ENCODE measurements around the gene PLD1. TPM values are rescaled to one million over a fixed set of nuclear protein-coding genes. Genes with fewer than 3 reads are reported as not detected.

PLD1 gene
- total RNA-seq, 2 experiments from 2014 or later: 0.22 to 1.0 TPM

DNA sequence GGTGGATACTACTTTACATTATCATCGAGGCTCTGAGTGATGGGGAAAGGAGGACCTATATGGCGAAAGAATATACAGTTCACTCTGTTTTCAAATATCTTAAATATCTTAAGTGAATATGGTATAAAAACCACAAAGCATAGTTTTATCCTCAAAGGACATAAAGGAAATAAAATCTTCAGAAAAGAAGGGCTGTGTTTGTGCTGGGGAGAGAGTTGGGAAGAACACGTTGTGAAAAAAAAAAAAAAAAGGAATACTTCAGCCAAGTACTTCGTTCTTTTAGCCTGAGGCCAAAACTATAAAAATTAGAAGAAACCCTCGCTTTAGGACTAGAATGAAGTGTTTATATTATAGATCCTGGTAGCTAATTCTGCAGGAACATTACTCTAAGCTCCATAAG, 22.7 kb upstream of the PLD1 start:
- Mint-ChIP-seq H3K27me3 (no peaks in the 10 kb centered on the region), H3K4me3 (no peak overlapping the region), H3K36me3 (ENCODE audit: low read depth) (no peaks in the 10 kb centered on the region), H3K4me1 (ENCODE audit: low read depth) (no peaks in the 10 kb centered on the region), H3K27ac (no peak overlapping the region), H3K9me3 (no peaks in the 10 kb centered on the region)
- no peak for DNase-seq
- POLR2A ChIA-PET: no interaction called here
- H3K27me3 ChIP-seq (ENCODE audit: control insufficient read depth in 1 of 2, insufficient read depth in 2 of 2, low read length in 2 of 2): peaks cover 0 to 4% of the 10 kb centered on the region in 2 experiments
- TF ChIP-seq, protein P1, sequence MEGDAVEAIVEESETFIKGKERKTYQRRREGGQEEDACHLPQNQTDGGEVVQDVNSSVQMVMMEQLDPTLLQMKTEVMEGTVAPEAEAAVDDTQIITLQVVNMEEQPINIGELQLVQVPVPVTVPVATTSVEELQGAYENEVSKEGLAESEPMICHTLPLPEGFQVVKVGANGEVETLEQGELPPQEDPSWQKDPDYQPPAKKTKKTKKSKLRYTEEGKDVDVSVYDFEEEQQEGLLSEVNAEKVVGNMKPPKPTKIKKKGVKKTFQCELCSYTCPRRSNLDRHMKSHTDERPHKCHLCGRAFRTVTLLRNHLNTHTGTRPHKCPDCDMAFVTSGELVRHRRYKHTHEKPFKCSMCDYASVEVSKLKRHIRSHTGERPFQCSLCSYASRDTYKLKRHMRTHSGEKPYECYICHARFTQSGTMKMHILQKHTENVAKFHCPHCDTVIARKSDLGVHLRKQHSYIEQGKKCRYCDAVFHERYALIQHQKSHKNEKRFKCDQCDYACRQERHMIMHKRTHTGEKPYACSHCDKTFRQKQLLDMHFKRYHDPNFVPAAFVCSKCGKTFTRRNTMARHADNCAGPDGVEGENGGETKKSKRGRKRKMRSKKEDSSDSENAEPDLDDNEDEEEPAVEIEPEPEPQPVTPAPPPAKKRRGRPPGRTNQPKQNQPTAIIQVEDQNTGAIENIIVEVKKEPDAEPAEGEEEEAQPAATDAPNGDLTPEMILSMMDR (IDR thresholded peaks at IDR 0.05): no peak
- CTCF ChIA-PET: no interaction called here
- peaks cover 4% of the 10 kb centered on the region for H3K4me1 ChIP-seq (ENCODE audit: insufficient read depth, low read length)
- no peak for ATAC-seq (ENCODE audit: poor library complexity)
- intact Hi-C loops (cut with DNase I, micrococcal nuclease): no loop called here
- H3K9me3 ChIP-seq (ENCODE audit: control insufficient read depth in 1 of 2, insufficient read depth in 1 of 2, low read length in 2 of 2): no peaks in the 10 kb centered on the region
- H3K4me3 ChIP-seq (ENCODE audit: low read length): no peak overlapping the region
- no peaks in the 10 kb centered on the region for H3K36me3 ChIP-seq (ENCODE audit: insufficient read depth, low read length)
- no peak overlapping the region for H3K27ac ChIP-seq (ENCODE audit: low read depth in 1 of 2, low read length in 2 of 2)

DNA sequence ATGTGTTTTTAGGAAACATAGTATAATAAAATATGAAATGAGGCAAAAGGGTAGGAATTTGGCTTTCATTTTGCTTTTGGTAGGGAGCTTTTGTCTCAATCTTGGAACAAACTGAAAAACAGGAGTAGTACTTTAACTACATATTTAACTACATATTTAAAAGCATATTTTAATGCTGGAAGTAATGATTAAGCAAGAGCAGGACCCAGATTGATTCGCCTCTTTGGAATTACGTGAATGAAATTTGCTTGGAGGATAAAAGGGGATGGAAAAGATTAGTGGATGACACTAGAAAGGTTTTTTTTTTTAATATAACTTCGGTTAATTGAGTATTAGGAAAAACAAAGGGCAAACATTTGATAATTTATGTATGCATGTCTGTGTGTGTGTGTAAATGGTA, 21.7 kb upstream of the PLD1 start:
- TF ChIP-seq, protein P1 (IDR thresholded peaks at IDR 0.05): no peak
- Mint-ChIP-seq H3K9me3 (no peaks in the 10 kb centered on the region), H3K36me3 (ENCODE audit: low read depth) (no peaks in the 10 kb centered on the region), H3K4me3 (no peak overlapping the region), H3K27ac (no peak overlapping the region), H3K27me3 (no peaks in the 10 kb centered on the region), H3K4me1 (ENCODE audit: low read depth) (no peaks in the 10 kb centered on the region)
- H3K27ac ChIP-seq (ENCODE audit: low read depth in 1 of 2, low read length in 2 of 2): no peak overlapping the region
- no peak for ATAC-seq (ENCODE audit: poor library complexity)
- intact Hi-C loops (cut with DNase I, micrococcal nuclease): no loop called here
- H3K27me3 ChIP-seq (ENCODE audit: control insufficient read depth in 1 of 2, insufficient read depth in 2 of 2, low read length in 2 of 2): peaks cover 0 to under 1% of the 10 kb centered on the region in 2 experiments
- no peaks in the 10 kb centered on the region for H3K9me3 ChIP-seq (ENCODE audit: control insufficient read depth in 1 of 2, insufficient read depth in 1 of 2, low read length in 2 of 2)
- H3K4me3 ChIP-seq (ENCODE audit: low read length): no peak overlapping the region
- POLR2A ChIA-PET: no interaction called here
- CTCF ChIA-PET: no interaction called here
- no peak for DNase-seq
- no peaks in the 10 kb centered on the region for H3K36me3 ChIP-seq (ENCODE audit: insufficient read depth, low read length)
- peaks cover 13% of the 10 kb centered on the region for H3K4me1 ChIP-seq (ENCODE audit: insufficient read depth, low read length)

DNA sequence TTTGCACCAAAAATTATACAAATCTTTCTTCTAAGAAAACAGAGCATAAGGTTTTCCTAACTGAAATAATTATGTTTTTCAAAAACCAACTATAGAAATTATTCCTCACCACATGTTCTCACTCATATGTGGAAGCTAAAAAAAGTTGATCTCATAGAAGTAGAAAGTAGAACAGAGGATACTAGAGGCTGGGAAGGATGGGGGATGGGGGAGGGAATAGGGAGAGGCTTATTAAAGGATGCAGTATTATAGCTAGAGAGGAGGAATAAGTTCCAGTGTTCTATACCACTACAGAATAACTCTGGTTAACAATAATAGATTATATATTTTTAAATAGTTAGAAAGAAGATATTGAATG, 20.2 kb upstream of the PLD1 start:
- Mint-ChIP-seq H3K9me3 (no peaks in the 10 kb centered on the region), H3K27me3 (peaks cover 4% of the 10 kb centered on the region), H3K4me3 (no peak overlapping the region), H3K36me3 (ENCODE audit: low read depth) (no peaks in the 10 kb centered on the region), H3K4me1 (ENCODE audit: low read depth) (no peaks in the 10 kb centered on the region), H3K27ac (no peak overlapping the region)
- intact Hi-C loops (cut with DNase I, micrococcal nuclease): no loop called here
- H3K36me3 ChIP-seq (ENCODE audit: insufficient read depth, low read length): no peaks in the 10 kb centered on the region
- peaks cover 13% of the 10 kb centered on the region for H3K4me1 ChIP-seq (ENCODE audit: insufficient read depth, low read length)
- ATAC-seq (ENCODE audit: poor library complexity) (no peak), DNase-seq (no peak)
- CTCF ChIA-PET: no interaction called here
- no peak overlapping the region for H3K4me3 ChIP-seq (ENCODE audit: low read length)
- no peaks in the 10 kb centered on the region for H3K27me3 ChIP-seq (ENCODE audit: control insufficient read depth in 1 of 2, insufficient read depth in 2 of 2, low read length in 2 of 2)
- H3K9me3 ChIP-seq (ENCODE audit: control insufficient read depth in 1 of 2, insufficient read depth in 1 of 2, low read length in 2 of 2): no peaks in the 10 kb centered on the region
- H3K27ac ChIP-seq (ENCODE audit: low read depth in 1 of 2, low read length in 2 of 2): no peak overlapping the region
- TF ChIP-seq, protein P1 (IDR thresholded peaks at IDR 0.05): no peak
- POLR2A ChIA-PET: no interaction called here

Data from CD4-positive, alpha-beta T cell (primary cell).